ENCODE results near the gene CLNS1A. TPM values are rescaled to one million over a fixed set of nuclear protein-coding genes. Genes with fewer than 3 reads are reported as not detected.

The CLNS1A gene
- total RNA-seq, 1 donor from 2014 or later, result 43.6 TPM

GRCh38 chr11:77656362-77656761 is 18.8 kb upstream of the CLNS1A start:
- H3K4me3 ChIP-seq, result no peak overlapping the region
- no peaks in the 10 kb centered on the region for H3K36me3 ChIP-seq
- H3K4me1 ChIP-seq, result no peaks in the 10 kb centered on the region
- H3K27me3 ChIP-seq, result no peaks in the 10 kb centered on the region
- TF ChIP-seq CTCF (IDR thresholded peaks at IDR 0.05), result no peak
- intact Hi-C loops (cut with DNase I), result no loop called here
- H3K27ac ChIP-seq, result no peak overlapping the region
- DNase-seq (ENCODE audit: low spot score in 2 of 2), result no peak
- H3K9me3 ChIP-seq, result no peaks in the 10 kb centered on the region

GRCh38 chr11:77654770-77655434 is 17.3 kb upstream of the CLNS1A start:
- DNase-seq (ENCODE audit: low spot score in 2 of 2), result no peak
- no peak for TF ChIP-seq CTCF (IDR thresholded peaks at IDR 0.05)
- H3K27me3 ChIP-seq, result no peaks in the 10 kb centered on the region
- H3K36me3 ChIP-seq, result no peaks in the 10 kb centered on the region
- intact Hi-C loops (cut with DNase I), result no loop called here
- H3K4me1 ChIP-seq, result no peaks in the 10 kb centered on the region
- no peak overlapping the region for H3K4me3 ChIP-seq
- H3K9me3 ChIP-seq, result no peaks in the 10 kb centered on the region
- H3K27ac ChIP-seq, result no peak overlapping the region

GRCh38 chr11:77650123-77650522 is 12.5 kb upstream of the CLNS1A start:
- DNase-seq (ENCODE audit: low spot score in 2 of 2), result no peak

GRCh38 chr11:77647654-77648305 is 10.2 kb upstream of the CLNS1A start:
- intact Hi-C loops (cut with DNase I), result no loop called here
- no peaks in the 10 kb centered on the region for H3K9me3 ChIP-seq
- H3K27me3 ChIP-seq, result no peaks in the 10 kb centered on the region
- no peak overlapping the region for H3K27ac ChIP-seq
- TF ChIP-seq CTCF (IDR thresholded peaks at IDR 0.05), result no peak
- H3K4me3 ChIP-seq, result no peak overlapping the region
- H3K36me3 ChIP-seq, result no peaks in the 10 kb centered on the region
- no peaks in the 10 kb centered on the region for H3K4me1 ChIP-seq
- DNase-seq (ENCODE audit: low spot score in 2 of 2), result no peak

More at GRCh38 chr11:77650123-77650522, 12.5 kb upstream of the CLNS1A start:
- Histone ChIP-seq H3K4me3 (no peak overlapping the region), H3K36me3 (no peaks in the 10 kb centered on the region), H3K9me3 (no peaks in the 10 kb centered on the region), H3K27me3 (no peaks in the 10 kb centered on the region), H3K4me1 (no peaks in the 10 kb centered on the region), H3K27ac (no peak overlapping the region)
- intact Hi-C loops (cut with DNase I), result no loop called here
- no peak for TF ChIP-seq CTCF (IDR thresholded peaks at IDR 0.05)

- TF ChIP-seq CTCF (IDR thresholded peaks at IDR 0.05), result no peak
- no peak for DNase-seq (ENCODE audit: low spot score in 2 of 2)
- Histone ChIP-seq H3K27ac (no peak overlapping the region), H3K4me1 (no peaks in the 10 kb centered on the region), H3K27me3 (no peaks in the 10 kb centered on the region), H3K9me3 (no peaks in the 10 kb centered on the region), H3K36me3 (no peaks in the 10 kb centered on the region), H3K4me3 (no peak overlapping the region)
- intact Hi-C loops (cut with DNase I), result no loop called here
Observed at GRCh38 chr11:77644887-77645286, 7.3 kb upstream of the CLNS1A start.

Measured in ascending aorta (tissue), 2 donors.